ENCODE data around the gene PTHLH.

DNA sequence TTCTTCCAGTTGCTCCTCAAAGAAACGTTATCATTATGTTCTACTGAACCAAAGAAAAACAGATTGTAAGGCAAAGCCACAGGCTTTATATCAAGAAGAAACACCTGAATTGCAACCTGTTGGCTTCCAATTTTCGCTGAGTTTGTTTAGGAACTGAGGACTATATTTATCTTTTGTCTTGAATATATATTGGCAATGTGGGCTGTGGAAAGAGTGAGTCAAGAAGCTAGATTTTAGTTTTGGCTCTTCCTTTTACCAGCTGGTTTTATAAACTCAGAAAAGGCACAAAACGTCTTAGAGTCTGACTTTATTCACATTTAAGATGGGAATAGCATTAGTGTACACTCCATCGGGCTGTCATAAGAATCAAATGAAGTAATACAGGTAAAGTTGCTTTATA is 10.4 kb upstream of the PTHLH start:
- TF ChIP-seq SUZ12 (IDR thresholded peaks at IDR 0.05; ENCODE audit: extremely low read depth, insufficient read depth, insufficient read length) (no peak), YY1 (IDR thresholded peaks at IDR 0.05; ENCODE audit: insufficient read depth, insufficient read length) (no peak)

Measured in NT2/D1 (cell line).